ENCODE results near the gene TRPV2. TPM values are rescaled to one million over a fixed set of nuclear protein-coding genes. Genes with fewer than 3 reads are reported as not detected.
"Not testable (repeated sequence)": the region's sequence is repeated elsewhere in the genome, so short reads cannot be mapped to it uniquely, and the experiment has no call there.

Gene TRPV2
- total RNA-seq, 1 donor from 2014 or later: 86.5 TPM

GRCh38 chr17:16449121-16449570 is 33.8 kb downstream of the TRPV2 start:
- DNase-seq (no peak), ATAC-seq (no peak)
- Histone ChIP-seq H3K4me3 (no peak overlapping the region), H3K9me3 (no peaks in the 10 kb centered on the region), H3K4me1 (no peaks in the 10 kb centered on the region), H3K36me3 (peaks cover 35% of the 10 kb centered on the region), H3K27ac (no peak overlapping the region), H3K27me3 (no peaks in the 10 kb centered on the region)
- intact Hi-C loops (cut with DNase I): no loop called here
- no peak for TF ChIP-seq CTCF (IDR thresholded peaks at IDR 0.05)

- intact Hi-C loops (cut with DNase I): loop anchor here (5.0 kb wide), 1 partner anchor 72 kb away; no protein-coding TSS in a partner anchor
- DNase-seq: no peak
- ATAC-seq: no peak
- no peak overlapping the region for H3K27ac ChIP-seq
- H3K4me3 ChIP-seq: no peak overlapping the region
- H3K4me1 ChIP-seq: no peaks in the 10 kb centered on the region
- no peak for TF ChIP-seq CTCF (IDR thresholded peaks at IDR 0.05)
- H3K36me3 ChIP-seq: peaks cover 28% of the 10 kb centered on the region
- no peaks in the 10 kb centered on the region for H3K27me3 ChIP-seq
- no peaks in the 10 kb centered on the region for H3K9me3 ChIP-seq
Observed at GRCh38 chr17:16450028-16450427, 34.7 kb downstream of the TRPV2 start.

GRCh38 chr17:16452268-16452667 is 36.9 kb downstream of the TRPV2 start:
- H3K27me3 ChIP-seq, H3K4me3 ChIP-seq, H3K4me1 ChIP-seq, ATAC-seq, H3K27ac ChIP-seq, H3K9me3 ChIP-seq, DNase-seq, H3K36me3 ChIP-seq: not testable (repeated sequence)
- intact Hi-C loops (cut with DNase I): loop anchor here (5.0 kb wide), 1 partner anchor 70 kb away; no protein-coding TSS in a partner anchor

GRCh38 chr17:16453493-16453851 is 38.1 kb downstream of the TRPV2 start:
- no peak overlapping the region for H3K27ac ChIP-seq
- H3K4me3 ChIP-seq: no peak overlapping the region
- no peaks in the 10 kb centered on the region for H3K4me1 ChIP-seq
- no peaks in the 10 kb centered on the region for H3K27me3 ChIP-seq
- intact Hi-C loops (cut with DNase I): loop anchor here (5.0 kb wide), 1 partner anchor 69 kb away; no protein-coding TSS in a partner anchor
- TF ChIP-seq CTCF (IDR thresholded peaks at IDR 0.05): no peak
- no peak for DNase-seq
- H3K9me3 ChIP-seq: no peaks in the 10 kb centered on the region
- H3K36me3 ChIP-seq: no peaks in the 10 kb centered on the region
- no peak for ATAC-seq

GRCh38 chr17:16455997-16456741 is 40.8 kb downstream of the TRPV2 start:
- Histone ChIP-seq H3K36me3 (no peaks in the 10 kb centered on the region), H3K4me3 (no peak overlapping the region), H3K27me3 (no peaks in the 10 kb centered on the region), H3K4me1 (no peaks in the 10 kb centered on the region), H3K27ac (no peak overlapping the region), H3K9me3 (no peaks in the 10 kb centered on the region)
- ATAC-seq (no peak), DNase-seq (no peak)
- intact Hi-C loops (cut with DNase I): no loop called here
- no peak for TF ChIP-seq CTCF (IDR thresholded peaks at IDR 0.05)

- Histone ChIP-seq H3K4me1 (no peaks in the 10 kb centered on the region), H3K27ac (no peak overlapping the region), H3K27me3 (no peaks in the 10 kb centered on the region), H3K4me3 (no peak overlapping the region), H3K9me3 (no peaks in the 10 kb centered on the region), H3K36me3 (no peaks in the 10 kb centered on the region)
- ATAC-seq: no peak
- no peak for DNase-seq
- no peak for TF ChIP-seq CTCF (IDR thresholded peaks at IDR 0.05)
- intact Hi-C loops (cut with DNase I): no loop called here
Observed at GRCh38 chr17:16456742-16457316, 41.5 kb downstream of the TRPV2 start.

Measured in upper lobe of right lung (tissue), 1 donor.